Measurements from ENCODE around the gene HOXA5.

HOXA5 gene

DNA sequence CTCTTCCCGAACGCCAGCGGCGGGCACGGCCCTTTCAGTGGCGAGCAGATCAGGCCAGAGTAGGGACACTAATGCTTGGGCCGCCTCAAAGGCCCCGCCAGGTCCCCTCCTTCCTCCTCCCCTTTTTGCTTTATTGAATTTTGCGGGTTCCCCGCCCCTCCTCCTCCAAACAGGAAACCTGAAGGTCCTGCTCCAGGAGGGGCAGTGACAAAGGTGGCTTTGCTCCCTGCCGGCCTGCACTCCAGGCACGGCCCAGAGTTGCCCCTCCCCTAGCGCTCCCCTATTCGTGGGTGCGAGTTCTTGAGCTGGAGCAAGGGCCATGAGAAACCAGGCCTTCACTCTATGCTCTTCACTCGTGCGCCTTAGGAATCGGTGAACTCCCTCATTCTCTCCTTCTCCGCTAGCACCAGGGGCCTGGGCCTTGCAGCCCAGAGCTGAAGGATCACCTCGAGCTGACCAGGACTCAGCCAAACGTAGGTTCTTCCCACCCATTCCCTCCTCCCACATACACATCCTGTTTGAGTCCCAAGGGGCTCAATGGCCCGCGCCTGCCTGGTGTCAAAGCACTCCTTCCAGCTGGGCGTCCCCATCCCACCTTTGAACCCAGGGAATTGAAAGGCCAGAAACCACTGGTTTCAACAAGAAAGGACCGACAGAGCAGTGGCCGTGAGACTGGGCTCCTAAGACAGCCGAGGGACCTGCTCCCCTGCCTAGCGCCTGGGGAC lies 4.7 kb upstream of the HOXA5 start:
- DNase-seq (ENCODE audit: low spot score) = no peak

DNA sequence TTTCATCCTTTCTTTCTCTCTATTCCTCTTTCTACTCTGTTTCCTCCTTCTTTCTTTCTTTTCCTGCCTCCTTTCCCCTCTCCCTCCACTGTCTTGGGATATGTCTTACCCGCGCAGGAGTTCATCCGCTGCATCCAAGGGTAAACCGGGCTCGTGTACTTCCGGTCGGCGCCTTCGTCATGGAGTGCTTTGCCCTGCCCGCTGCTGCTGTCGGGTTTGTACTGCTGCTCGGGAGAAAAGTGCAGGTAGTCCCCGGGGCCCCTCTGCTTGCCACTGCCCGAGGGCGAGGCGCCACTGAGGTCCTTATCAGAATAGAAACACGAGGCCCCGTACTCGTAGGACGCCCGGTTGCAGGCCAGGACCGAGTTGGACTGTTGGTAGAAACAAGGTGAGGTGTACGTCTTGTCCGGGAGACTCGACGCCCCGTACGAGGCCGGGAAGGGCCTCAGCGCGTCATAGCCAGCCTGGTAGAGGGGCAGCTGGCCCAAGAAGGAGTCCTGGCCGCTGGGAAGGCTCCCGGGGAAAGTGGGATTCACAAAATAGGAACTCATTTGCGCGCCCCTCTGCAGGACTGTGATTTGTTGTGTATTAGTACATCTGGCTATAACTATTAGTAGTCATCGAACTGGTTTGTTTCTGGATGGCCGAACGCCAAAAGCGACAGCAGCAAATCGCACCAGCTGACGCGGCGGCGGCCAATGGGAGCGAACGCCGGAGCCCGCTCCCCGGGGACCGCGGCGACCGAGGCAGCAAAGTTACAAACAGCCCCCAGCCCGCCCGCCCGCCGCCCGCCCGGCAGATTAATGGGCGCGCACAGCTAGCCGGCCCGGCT lies 3.9 kb upstream of the HOXA5 start, which contains the start of gene HOXA6:
HOXA6 (minus strand) TSS at position 576 of the 832 bp plus-strand sequence; CDS start at position 551, 25 bp downstream.
- DNase-seq (ENCODE audit: low spot score) = no peak

DNA sequence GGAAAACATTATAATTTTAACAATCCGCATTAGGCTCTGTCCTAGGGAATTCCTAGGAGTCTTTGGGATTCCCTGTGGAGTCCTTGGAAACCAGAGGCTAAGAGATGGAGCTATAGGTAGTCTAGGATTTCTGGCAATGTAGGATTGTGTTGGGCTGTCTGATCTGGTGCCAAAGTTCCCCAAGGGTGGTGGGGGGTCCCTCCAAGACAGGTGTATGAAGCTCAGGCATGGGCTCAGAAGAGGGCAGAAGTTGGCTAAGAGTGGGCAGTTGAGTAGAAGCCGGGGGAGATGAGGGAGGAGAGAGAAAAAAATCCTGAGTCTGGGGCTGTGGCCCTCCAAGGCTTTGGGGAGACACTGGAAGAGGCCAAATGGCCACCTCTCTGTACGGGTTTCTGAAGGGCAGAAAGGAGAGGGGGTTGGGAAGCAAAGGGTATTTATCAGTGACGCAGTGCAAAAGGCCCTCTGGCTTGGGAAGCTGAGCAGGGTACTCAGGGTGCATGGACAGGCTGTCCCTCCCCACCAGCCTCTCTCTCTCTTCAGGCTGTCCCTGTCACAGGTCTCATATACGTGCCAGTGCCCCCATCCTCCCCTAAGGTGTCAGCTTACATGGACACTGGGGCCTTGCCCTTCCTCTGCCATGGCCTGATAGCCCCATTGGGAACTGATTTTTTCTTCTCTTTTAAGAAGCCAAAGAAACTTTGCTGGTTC lies 3.2 kb upstream of the HOXA5 start:
- DNase-seq (ENCODE audit: low spot score) = no peak

DNA sequence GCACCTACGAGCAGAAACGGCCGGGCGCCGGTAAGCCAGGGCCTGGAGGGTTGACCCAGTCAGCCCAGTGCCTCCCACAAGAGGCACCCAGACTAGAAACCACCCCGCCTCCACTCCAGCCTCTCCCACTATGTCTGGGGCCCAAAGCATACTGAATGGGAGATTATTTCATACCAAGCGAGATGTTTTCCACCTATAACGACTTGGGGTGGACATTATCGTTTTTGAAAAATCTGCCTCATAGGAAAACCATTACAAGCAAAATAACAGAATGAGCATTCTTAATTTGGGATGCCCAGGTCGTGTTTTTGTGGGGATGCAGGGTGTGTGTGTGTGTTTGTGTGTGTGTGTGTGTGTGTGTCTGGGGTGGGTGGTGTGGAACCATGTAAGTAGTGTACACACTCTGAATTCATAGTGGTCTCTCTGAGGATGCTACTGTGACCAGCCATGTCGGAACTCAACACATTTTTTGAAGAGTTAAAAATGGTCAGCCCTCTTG lies 2.5 kb upstream of the HOXA5 start:
- DNase-seq (ENCODE audit: low spot score) = no peak

DNA sequence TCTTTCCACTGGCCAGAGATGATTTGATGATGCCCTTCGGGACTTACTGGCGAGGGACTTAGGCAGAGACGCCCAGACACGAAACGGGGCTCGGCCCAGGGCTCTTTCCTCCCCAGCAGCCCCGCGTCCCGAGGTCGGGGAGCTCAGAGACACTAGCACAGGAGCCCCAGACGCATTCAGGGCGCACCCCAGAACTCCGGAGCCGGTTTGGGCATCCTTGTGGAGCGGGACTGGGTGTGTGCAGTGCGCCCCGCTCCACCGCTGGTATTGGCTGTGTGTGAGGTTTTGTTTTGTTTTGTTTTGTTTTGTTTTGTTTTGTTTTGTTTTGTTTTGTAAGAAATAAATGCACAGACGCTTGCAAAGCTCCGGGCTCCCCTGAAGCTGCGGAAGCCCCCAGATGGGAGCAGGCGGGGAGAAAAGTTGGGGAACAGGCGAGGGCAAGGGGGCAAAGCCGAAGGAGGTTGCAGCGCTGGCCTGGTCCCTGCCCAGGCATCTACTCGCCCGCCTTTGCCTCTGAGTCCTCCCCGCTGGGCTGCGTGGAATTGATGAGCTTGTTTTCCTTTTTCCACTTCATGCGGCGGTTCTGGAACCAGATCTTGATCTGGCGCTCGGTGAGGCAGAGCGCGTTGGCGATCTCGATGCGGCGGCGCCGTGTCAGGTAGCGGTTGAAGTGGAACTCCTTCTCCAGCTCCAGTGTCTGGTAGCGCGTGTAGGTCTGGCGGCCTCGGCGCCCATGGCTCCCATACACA lies 1.9 kb upstream of the HOXA5 start:
- DNase-seq (ENCODE audit: low spot score) = no peak

DNA sequence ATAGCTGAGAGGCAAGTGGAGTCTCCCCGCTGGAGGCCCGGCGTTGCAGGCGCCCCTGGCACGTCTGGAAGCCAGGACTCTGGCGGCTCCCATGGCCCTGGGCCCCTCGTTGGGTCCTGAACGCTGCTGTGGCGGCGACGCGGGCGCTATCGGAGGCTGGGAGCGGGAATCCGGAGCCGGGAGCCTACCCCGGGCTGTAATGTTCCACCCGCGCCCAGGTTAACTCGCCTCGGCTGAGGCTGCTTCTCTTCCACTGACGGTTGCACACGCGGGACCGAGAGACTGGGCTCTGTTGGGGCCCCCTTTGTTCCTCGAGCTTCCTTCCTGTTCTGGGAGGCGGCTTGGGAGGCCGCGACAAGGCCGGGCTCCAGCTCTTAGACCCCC lies 1.3 kb upstream of the HOXA5 start:
- DNase-seq (ENCODE audit: low spot score) = no peak

DNA sequence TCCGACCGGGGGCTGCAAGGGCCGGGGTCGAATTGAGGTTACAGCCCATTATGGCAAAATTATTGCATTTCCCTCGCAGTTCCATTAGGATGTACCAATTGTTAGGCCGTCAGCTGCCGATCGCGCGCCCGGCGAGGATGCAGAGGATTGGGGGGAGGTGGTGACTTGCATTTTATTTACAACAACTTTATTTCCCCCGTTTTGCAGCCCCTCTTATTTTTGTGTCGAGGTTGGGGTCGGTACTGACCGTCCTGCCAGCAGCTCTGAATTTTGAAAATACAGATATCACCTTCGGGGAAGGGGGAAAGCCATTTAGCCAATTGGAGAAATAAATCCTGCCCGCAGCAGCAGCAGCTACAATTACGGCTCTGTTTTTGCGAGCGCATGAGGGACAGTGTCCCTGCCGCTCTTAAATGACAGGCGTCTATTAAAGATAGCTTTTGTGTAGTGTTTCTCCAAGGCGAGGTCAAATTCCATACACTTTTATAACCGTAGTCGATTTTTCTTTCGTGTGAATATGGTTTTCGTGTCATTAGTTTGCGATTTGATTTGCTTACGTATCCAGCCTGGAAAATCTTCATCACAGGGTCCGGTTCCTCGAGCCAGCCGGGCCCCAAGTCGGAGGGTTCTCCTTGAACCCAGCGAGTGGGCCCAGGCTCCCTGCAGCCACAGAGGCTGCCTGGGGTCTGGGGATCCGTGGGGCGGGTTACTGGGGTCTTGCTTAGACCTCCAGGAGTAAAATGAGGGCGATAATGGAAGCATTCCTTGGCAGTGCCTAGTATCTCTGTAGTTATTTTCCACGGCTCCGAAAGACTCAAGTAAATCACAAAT lies 684 bp upstream of the HOXA5 start:
- DNase-seq (ENCODE audit: low spot score) = no peak

DNA sequence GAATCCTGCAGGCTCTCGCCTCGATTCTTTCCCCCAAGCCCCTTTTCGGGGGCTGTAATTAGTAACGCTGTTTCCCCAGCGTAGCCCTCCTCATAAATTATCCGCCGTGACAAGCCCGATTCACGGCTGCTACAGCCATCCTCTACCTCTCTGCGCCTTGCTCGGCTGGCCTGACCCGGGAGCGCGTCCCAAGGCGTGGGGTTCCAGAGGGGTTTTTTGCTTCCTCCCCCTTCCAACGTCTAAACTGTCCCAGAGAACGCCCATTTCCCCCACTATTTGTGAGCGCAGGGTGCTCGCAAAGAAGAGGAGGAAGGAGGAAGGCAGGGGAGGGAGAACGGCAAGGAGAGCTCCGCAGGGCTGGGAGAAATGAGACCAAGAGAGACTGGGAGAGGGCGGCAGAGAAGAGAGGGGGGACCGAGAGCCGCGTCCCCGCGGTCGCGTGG lies 880 bp downstream of the HOXA5 start:
- DNase-seq (ENCODE audit: low spot score) = no peak

DNA sequence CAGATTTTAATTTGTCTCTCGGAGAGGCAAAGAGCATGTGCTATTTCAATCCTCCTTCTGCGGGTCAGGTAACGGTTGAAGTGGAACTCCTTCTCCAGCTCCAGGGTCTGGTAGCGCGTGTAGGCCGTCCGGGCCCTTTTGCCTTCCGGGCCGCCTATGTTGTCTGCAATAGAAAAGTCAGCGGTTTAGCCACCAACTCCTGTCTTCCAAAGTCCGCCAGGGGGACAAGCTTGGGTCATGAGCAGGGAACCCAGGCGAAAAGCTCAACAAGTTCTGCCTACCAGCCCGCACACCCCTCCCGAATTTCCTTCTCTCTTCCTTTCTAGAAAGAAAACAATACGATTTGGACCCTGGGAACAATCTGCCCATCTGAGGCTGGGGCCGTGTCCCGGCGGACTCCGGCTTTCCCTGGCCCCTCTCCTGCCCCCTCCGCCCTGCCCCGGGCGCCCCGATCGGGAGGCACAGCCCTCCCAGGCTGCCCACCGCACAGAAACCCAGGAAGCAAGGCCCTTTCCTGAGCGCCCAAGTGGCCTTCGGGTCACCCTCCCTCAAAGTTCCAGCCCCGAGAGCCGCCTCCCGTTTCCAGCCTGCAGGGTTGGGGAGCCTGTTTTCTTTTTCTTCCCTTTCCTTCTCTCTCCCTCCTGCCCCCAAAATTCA lies 1.4 kb downstream of the HOXA5 start:
- DNase-seq (ENCODE audit: low spot score) = no peak

DNA sequence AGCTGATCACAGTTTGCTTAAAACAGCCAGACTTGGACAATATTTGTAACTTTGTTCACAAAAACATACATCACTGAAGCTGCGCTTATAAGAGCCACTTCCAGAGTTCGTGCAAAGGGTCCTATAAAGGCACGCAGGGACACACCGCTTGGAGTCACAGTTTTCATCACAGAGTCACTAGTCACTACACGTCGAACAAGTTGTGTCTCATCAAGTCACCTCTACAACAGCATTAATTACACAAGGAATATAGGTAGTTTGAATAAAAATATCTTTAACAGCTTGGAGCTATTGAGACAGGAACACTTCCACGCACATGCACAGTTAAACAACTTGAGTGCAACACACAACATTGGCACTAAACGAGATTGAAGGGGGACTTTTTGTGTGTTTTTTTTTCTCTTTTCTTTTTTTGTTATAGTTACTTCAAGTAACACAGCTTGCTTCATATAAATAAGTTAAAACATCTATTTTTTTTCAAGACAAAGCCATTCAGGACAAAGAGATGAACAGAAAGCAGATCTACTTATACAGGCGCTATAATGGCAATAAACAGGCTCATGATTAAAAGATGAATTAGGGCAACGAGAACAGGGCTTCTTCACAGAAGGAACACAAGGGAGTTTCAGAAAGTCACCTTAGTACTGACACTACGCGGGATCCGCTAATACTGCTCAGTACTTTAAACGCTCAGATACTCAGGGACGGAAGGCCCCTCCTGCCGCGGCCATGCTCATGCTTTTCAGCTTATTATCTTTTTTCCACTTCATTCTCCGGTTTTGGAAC lies 2.2 kb downstream of the HOXA5 start:
- no peak for DNase-seq (ENCODE audit: low spot score)

DNA sequence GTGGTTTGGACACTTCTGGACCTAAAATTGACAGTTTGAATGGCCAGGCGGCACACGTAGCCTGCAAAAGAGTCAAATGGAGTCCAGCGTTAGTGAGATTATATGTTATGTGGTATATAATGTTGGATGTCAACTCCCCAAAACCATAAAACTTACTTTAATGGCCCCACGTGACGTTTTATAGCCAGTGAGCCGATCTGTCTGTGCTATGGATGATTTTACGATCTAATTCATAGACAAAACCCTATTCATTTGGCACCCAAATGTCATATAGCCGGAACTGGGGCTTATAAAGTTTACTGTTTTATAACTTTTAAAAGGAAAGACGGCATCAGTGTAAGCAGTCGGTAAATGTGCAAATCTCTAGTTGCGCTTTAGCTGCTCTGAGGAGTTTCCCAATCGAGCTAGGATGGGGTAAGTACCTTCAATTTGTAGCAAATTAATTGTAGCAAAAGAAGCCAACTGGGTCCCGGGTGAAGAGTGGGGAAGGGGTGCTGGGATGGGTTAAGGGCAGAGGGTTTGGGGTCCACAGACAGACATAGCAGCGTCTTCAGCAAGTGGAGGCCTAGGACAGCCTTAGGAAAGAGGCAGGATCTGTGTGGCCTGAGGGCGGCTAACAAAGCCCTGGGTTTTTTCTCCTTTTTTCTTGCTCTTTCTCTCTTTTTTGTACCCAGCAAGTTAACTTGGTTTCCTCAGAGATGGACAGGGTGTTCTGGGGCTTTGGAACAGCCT lies 3.2 kb downstream of the HOXA5 start:
- DNase-seq (ENCODE audit: low spot score) = no peak

DNA sequence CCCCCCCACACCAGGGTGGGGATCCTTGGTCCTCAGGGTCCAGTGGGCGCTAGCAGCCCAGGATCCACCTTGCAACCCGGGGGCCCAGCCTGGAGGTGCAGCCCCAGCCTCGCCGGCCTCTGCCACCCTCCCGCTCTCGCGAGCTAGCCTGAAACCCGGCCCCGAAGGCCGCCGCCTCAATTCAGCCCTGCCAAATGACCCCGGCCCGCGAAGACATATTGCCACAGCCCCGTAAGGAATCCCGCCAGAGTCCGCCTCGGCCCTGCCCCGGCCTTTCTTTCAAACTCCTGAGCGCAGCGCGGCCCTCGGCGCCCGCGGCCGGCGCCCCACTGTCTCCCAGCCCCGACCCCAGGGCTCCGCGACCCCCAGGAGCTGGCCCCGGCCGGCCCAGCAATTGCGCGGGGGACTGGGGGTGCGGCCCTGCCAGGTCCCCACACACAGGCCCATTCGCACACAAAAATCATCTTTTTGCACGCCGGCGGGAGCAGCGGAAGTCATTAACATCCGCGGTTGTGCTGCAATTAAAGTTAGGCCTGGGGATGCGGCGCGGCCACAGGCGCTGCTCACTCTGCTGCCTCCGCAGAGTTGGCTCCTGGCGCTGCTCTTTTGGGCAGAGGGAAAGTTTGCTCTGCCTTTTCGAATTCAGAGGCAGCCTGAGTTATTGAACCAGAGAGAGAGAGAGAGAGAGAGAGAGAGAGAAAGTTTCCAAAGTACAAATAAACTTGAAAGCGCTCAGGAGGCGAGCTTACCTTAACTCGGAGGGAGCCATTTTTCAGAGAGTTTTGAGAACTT lies 4.0 kb downstream of the HOXA5 start:
- no peak for DNase-seq (ENCODE audit: low spot score)

DNA sequence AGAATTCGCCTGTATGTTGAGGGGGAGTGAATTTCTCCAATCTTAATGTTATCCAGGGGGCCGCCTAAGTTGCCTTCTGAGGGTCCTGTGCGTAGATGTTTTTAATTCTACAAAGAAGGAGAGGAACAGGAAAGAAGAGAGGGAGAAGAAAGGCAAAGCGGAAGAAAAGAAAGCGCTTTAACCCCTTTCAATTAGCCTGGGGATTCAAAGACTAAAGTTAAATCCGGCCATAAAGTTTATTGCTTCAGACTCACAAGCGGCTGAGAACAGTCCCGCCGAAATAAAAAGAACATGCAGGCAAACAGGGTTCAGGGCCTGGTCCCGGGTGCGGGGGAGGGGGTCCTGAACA lies 4.5 kb downstream of the HOXA5 start:
- DNase-seq (ENCODE audit: low spot score) = no peak

DNA sequence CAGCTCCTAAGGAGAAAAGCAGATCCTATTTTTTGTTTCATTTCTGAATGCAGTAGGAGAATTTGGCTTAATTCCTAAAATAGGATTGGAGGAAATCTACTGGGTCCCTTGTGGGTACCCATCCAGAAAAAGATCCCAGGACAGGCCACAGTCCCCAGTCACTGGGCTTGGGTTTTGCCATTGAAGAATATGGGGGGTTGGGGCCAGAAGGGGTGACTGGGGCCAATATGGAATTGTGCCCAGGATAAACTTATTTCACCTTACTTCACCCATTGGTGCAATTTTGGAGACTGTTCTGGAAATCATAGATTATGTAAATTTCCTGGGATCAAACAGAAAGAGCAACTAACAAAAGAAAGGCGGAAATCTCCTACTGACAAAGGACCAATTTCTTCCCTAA lies 5.0 kb downstream of the HOXA5 start:
- DNase-seq (ENCODE audit: low spot score) = no peak

DNA sequence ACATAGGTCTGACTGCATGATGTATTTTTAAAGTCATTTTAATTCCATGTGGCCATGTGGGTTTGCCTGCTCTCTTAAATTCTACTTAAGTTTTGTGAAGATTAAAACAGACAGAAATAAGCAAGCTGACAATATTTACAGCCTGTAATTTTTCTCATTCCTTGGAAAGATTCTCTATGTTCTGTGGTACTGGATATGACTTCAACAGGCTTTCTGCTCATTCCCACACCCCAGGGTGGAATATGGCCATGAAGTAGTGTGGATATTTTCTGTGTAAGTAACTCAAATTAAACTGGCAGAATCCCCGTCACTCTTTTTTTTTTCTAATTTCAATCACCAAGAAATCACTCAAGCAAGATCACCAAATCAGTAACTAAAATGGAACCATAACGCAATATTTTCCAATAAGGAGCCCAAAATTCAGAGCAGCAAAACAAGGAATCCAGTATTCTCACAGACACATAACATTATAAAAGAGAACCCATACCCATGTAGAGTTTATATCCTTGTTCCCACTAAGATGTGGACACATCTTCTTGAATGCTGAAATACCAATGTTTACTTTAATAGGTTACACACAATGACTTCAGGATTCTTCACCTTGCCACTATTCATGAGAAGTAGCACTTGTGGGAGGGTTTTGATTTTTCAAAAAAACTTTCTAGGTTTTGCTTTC lies 5.7 kb downstream of the HOXA5 start:
- no peak for DNase-seq (ENCODE audit: low spot score)

DNA sequence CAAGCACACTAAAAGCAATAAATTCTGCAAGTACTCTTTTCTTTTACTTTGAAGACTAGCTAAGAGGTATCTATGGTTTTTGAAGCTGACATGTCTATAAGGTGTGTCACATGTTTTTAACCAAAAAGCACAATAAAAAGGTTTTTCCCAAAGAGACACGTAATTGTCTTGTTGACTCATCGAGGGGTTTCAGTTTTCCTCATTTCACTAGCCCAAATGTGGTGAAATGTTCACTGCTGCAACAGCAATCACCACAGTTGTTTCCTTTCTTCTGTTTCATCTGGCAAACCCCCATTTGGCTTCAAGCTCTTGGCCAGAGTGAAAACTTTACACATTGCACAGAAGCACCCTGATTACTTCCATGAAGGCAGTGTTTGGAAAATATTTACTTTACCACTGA lies 9.1 kb downstream of the HOXA5 start:
- DNase-seq (ENCODE audit: low spot score) = no peak

DNA sequence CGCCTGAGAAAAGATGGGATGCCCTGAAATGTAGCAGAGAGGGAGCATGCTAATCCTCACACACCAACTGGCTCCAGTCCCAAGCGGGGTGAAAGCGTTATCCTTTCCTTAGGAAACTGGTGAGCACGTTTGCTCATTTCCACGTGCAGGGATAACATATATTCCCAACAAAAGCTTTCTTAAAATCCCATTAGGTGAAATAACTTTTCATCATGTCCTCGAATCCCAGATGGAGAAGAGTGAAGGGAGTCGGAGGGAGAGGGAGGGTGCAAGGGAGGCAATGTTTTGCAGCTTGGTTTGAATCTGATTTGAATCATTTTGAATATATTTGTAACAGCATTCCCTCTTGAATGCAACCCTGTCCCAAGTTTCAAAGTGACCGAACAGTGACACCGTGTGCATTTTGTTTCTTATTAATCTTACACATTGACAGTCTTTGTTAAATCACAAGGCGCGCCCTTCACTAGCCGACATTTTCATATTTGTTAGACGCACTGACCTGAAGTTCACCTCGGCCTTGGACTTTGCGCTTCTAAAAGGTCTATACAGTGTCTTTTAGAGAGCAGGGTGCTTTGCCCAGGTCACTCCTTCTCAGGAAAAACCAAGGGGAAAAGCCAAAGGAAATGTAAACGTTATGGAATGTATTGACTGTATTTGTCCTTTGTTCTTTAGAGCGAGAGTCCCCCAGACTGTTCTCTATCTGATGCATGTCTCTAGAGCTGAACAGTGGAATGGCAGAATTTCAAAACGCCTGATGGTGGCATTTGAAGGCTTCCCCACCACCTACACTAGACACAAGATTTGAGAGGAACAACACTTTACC lies 9.9 kb downstream of the HOXA5 start:
- DNase-seq (ENCODE audit: low spot score) = no peak
